Measurements from ENCODE around the gene CYBA.

DNA sequence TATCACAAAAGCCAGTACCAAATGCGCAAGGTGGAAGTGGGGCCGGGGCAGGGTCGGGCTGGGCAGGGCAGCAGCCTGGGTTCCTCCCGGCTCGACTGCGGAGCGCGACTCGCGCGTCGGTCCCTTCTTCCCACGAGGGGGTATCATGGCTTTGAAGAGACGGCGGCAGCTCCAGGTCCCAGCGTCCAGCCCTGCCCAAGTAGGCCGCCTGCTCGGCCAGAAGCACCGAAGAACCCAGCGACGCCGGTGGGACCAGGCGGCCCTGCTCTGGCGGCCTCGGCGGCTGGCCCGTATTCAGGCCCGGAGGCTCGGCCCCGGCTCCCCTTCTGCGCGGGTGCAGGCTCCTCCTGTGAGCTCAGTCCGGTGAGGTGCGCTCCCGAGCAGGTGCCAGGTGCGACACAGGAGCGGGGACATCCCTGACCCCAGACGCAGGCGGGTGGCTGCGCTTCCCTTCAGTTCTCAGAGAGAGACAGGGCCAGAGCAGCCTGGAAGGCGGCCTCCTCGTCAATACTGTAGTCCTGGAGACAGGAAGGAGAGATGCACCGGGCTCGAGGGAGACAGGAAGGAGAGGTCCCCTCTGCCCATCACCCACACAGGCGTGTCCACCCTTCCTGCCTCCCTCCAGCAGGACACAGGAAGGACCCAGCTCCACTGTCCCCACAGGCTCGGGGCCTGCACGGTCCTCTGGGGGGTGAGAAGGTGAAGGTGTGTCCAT, 46.4 kb upstream of the CYBA start:
- TF ChIP-seq, protein P1, sequence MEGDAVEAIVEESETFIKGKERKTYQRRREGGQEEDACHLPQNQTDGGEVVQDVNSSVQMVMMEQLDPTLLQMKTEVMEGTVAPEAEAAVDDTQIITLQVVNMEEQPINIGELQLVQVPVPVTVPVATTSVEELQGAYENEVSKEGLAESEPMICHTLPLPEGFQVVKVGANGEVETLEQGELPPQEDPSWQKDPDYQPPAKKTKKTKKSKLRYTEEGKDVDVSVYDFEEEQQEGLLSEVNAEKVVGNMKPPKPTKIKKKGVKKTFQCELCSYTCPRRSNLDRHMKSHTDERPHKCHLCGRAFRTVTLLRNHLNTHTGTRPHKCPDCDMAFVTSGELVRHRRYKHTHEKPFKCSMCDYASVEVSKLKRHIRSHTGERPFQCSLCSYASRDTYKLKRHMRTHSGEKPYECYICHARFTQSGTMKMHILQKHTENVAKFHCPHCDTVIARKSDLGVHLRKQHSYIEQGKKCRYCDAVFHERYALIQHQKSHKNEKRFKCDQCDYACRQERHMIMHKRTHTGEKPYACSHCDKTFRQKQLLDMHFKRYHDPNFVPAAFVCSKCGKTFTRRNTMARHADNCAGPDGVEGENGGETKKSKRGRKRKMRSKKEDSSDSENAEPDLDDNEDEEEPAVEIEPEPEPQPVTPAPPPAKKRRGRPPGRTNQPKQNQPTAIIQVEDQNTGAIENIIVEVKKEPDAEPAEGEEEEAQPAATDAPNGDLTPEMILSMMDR (IDR thresholded peaks at IDR 0.05; ENCODE audit: low read length), result no peak
- TF ChIP-seq EZH2phosphoT487 (IDR thresholded peaks at IDR 0.05; ENCODE audit: low read length) (no peak), EZH2 (optimal IDR thresholded peaks at IDR 0.05; ENCODE audit: low read depth, low read length) (no peak)

Measured in MM.1S (cell line).